SK-N-SH (cell line): ENCODE measurements around the gene NODAL. TPM values are rescaled to one million over a fixed set of nuclear protein-coding genes. Genes with fewer than 3 reads are reported as not detected.

Experiments
- CTCF ChIA-PET: fragments of 300-600, 350-600 bp; formaldehyde crosslinking; extraction: SDS; loops from one replicate; lab custom pipeline; 2021; lab: Yijun Ruan, JAX
- POLR2A ChIA-PET: fragments of 350-600 bp; sonication (Branson Sonifier 250); formaldehyde crosslinking; extraction: SDS; loops from one replicate; lab custom pipeline; 2020; ENCODE audit warnings: antibody characterized with exemption, inconsistent platforms; lab: Yijun Ruan, JAX
- DNase-seq: peaks from one replicate; pipeline ENCODE4 v3.0.0; 2012
- H2AFZ ChIP-seq: fragments of 200-600 bp; sonication (generic); 2 replicates; pipeline ENCODE4 v1.8.1; 2016; ENCODE audit warnings: antibody characterized with exemption, mild to moderate bottlenecking, low read depth
- H3F3A ChIP-seq: fragments of 200-600 bp; sonication (generic); replicated peaks from 2 replicates; pipeline ENCODE3; 2016; ENCODE audit warnings: antibody characterized with exemption, mild to moderate bottlenecking; ENCODE audit not compliant: insufficient read depth
- H3K27ac ChIP-seq, 2 experiments: fragments of 200-500 bp in 1 of 2; fragments of 200-600 bp in 1 of 2; sonication (Bioruptor generic) in 1 of 2; sonication (generic), shearing (Covaris generic) in 1 of 2; 2 replicates each; pipeline versions ENCODE4 v1.5.1 to v1.6.1; 2014 to 2016; ENCODE audit warnings: low read depth in 2 of 2, inconsistent platforms in 1 of 2, low read length in 1 of 2, mild to moderate bottlenecking in 1 of 2, mixed read lengths in 1 of 2
- H3K27me3 ChIP-seq: fragments of 200-600 bp; sonication (generic), shearing (Covaris generic); 2 replicates; pipeline ENCODE4 v1.6.1; 2016; ENCODE audit warnings: mixed run types; ENCODE audit not compliant: insufficient read depth
- H3K36me3 ChIP-seq, 2 experiments: fragments of 200-500 bp in 1 of 2; fragments of 200-600 bp in 1 of 2; sonication (Bioruptor generic) in 1 of 2; sonication (generic) in 1 of 2; replicated peaks in 1 of 2; 2 replicates each; pipeline versions ENCODE3 to v1.5.1; 2014 to 2016; ENCODE audit warnings: low read length in 1 of 2, mild to moderate bottlenecking in 1 of 2; ENCODE audit not compliant: insufficient read depth in 2 of 2, control insufficient read depth in 1 of 2
- H3K4me1 ChIP-seq, 2 experiments: fragments of 200-500 bp in 1 of 2; fragments of 200-600 bp in 1 of 2; sonication (Bioruptor generic) in 1 of 2; sonication (generic), shearing (Covaris generic) in 1 of 2; 2 replicates each; pipeline versions ENCODE4 v1.5.1 to v1.6.1; 2014 to 2016; ENCODE audit warnings: low read depth in 1 of 2, low read length in 1 of 2, mixed run types in 1 of 2; ENCODE audit not compliant: insufficient read depth in 2 of 2, control insufficient read depth in 1 of 2
- H3K4me2 ChIP-seq: fragments of 200-600 bp; sonication (generic), shearing (Covaris generic); 2 replicates; pipeline ENCODE4 v1.6.1; 2017; ENCODE audit warnings: mixed run types
- H3K4me3 ChIP-seq, 2 experiments: fragments of 200-500 bp in 1 of 2; fragments of 200-600 bp in 1 of 2; sonication (Bioruptor generic) in 1 of 2; sonication (generic), shearing (Covaris generic) in 1 of 2; 2 replicates each; pipeline versions ENCODE4 v1.5.1 to v1.8.1; 2014 to 2016; ENCODE audit warnings: low read depth in 2 of 2, inconsistent platforms in 1 of 2, low read length in 1 of 2, mild to moderate bottlenecking in 1 of 2, mixed read lengths in 1 of 2, moderate library complexity in 1 of 2
- H3K79me2 ChIP-seq: fragments of 200-600 bp; sonication (generic); 2 replicates; pipeline ENCODE4 v1.8.1; 2017; ENCODE audit warnings: mild to moderate bottlenecking; ENCODE audit not compliant: insufficient read depth
- H3K9ac ChIP-seq: fragments of 200-600 bp; sonication (generic); 2 replicates; pipeline ENCODE4 v1.6.1; 2017; ENCODE audit warnings: mixed run types
- H3K9me2 ChIP-seq: fragments of 200-600 bp; sonication (generic); 2 replicates; pipeline ENCODE4 v1.6.1; 2017; ENCODE audit warnings: mixed run types
- H3K9me3 ChIP-seq: fragments of 200-600 bp; sonication (generic); 2 replicates; pipeline ENCODE4 v1.6.1; 2017; ENCODE audit warnings: mixed run types, mild to moderate bottlenecking, moderate library complexity
- H4K20me1 ChIP-seq: fragments of 200-600 bp; sonication (generic); 2 replicates; pipeline ENCODE4 v1.6.1; 2017; ENCODE audit warnings: mild to moderate bottlenecking, mixed run types; ENCODE audit not compliant: insufficient read depth
- ELF1 ChIP-seq: IDR thresholded peaks from 2 replicates; pipeline ENCODE4 v1.4.0; 2012
- IRF3 ChIP-seq: fragments of 150-350 bp; IDR thresholded peaks from 2 replicates; pipeline ENCODE4 v1.6.1; 2016; ENCODE audit warnings: mild to moderate bottlenecking, low read depth, low read length
- MEF2A ChIP-seq: IDR thresholded peaks from 2 replicates; pipeline ENCODE4 v1.4.0; 2012; ENCODE audit warnings: low read depth, borderline replicate concordance
- MXI1 ChIP-seq: IDR thresholded peaks from 2 replicates; pipeline ENCODE4 v1.6.1; 2012; ENCODE audit warnings: mild to moderate bottlenecking, low read depth, low read length, improper control_type of control experiment
- RFX5 ChIP-seq: IDR thresholded peaks from 2 replicates; pipeline ENCODE4 v1.6.1; 2012; ENCODE audit warnings: mild to moderate bottlenecking, improper control_type of control experiment, low read length
- TAF1 ChIP-seq: IDR thresholded peaks from 2 replicates; pipeline ENCODE4 v1.6.1; 2012; ENCODE audit warnings: low read depth, mild to moderate bottlenecking, low read length, moderate library complexity, borderline replicate concordance
- TCF12 ChIP-seq: IDR thresholded peaks from 2 replicates; pipeline ENCODE4 v1.4.0; 2012
- USF1 ChIP-seq: IDR thresholded peaks from 2 replicates; pipeline ENCODE4 v1.4.0; 2012; ENCODE audit warnings: low read depth, borderline replicate concordance
- USF2 ChIP-seq: fragments of 150-350 bp; IDR thresholded peaks from 2 replicates; pipeline ENCODE4 v1.6.1; 2017; ENCODE audit warnings: antibody characterized with exemption, low read length, low read depth, borderline replicate concordance
- WGBS: methylation state at CpG from one replicate; pipeline ENCODE4 v1.1.6; 2017; ENCODE audit warnings: low lambda C conversion rate; 5-methylcytosine and 5-hydroxymethylcytosine counted together
- polyA plus RNA-seq, 3 experiments: library from polyadenylated mRNA; depleted of rRNA; stranded (reverse); fragments of >200 nt; gene quantifications; 2 replicates each; pipeline ENCODE4 v1.2.3, GENCODE V29; 2012

Gene NODAL
- polyA plus RNA-seq, 1 of the 3 experiments (the other 2 are of a cell fraction) = not detected

- H3K9me2 ChIP-seq = no peaks in the 10 kb centered on the region
- 83% methylated on average over 1 of the region's 1 CpG for WGBS
- H3K4me1 ChIP-seq = peaks cover 7 to 11% of the 10 kb centered on the region in 2 experiments
- H3K4me3 ChIP-seq = no peak overlapping the region
- peak overlapping the region; percentile 3 to 18; a peak in 2 of 4 replicates for H3K27ac ChIP-seq
- ChIA-PET CTCF (interaction anchor here (1.1 kb wide), 1 partner anchor 51 kb away, joined by 3 read pairs; no protein-coding TSS in a partner anchor), POLR2A (no interaction called here)
- H3K36me3 ChIP-seq = peaks cover 4 to 19% of the 10 kb centered on the region in 2 experiments
- H2AFZ ChIP-seq = no peak overlapping the region
- peaks cover 95% of the 10 kb centered on the region for H3K79me2 ChIP-seq
- peaks cover 9% of the 10 kb centered on the region for H3F3A ChIP-seq
- peaks cover 84% of the 10 kb centered on the region for H4K20me1 ChIP-seq
- no peak for TF ChIP-seq RFX5
- TF ChIP-seq TCF12 = 0 out of 2 replicates have a peak, but pooled peaks have one; percentile 16
- TF ChIP-seq USF1 = no peak
- H3K4me2 ChIP-seq = no peak overlapping the region
- no peak for DNase-seq
- no peaks in the 10 kb centered on the region for H3K9me3 ChIP-seq
- H3K9ac ChIP-seq = no peak overlapping the region
- H3K27me3 ChIP-seq = no peaks in the 10 kb centered on the region
Observed at GRCh38 chr10:70410608-70411007, 30.9 kb downstream of the NODAL start.

GRCh38 chr10:70409772-70410171 is 31.7 kb downstream of the NODAL start:
- Histone ChIP-seq H3K9me3 (no peaks in the 10 kb centered on the region), H4K20me1 (peaks cover 84% of the 10 kb centered on the region), H3K27ac (no peak overlapping the region), H3K4me1 (peaks cover 7 to 18% of the 10 kb centered on the region in 2 experiments), H3K27me3 (no peaks in the 10 kb centered on the region), H3K4me3 (no peak overlapping the region), H3K9me2 (no peaks in the 10 kb centered on the region), H3K4me2 (no peak overlapping the region), H3K36me3 (peaks cover 4 to 13% of the 10 kb centered on the region in 2 experiments), H3K9ac (no peak overlapping the region), H2AFZ (no peak overlapping the region), H3K79me2 (peaks cover 95% of the 10 kb centered on the region), H3F3A (peaks cover 9% of the 10 kb centered on the region)
- no peak for TF ChIP-seq IRF3
- no peak for TF ChIP-seq TAF1
- no peak for TF ChIP-seq MXI1
- no peak for TF ChIP-seq MEF2A
- TF ChIP-seq ELF1 = no peak
- TF ChIP-seq USF2 = no peak
- WGBS = 93% methylated on average over 3 of the region's 3 CpGs
- POLR2A ChIA-PET = no interaction called here
- no peak for DNase-seq
- CTCF ChIA-PET = interaction anchor here (1.1 kb wide), 1 partner anchor 52 kb away, joined by 3 read pairs; no protein-coding TSS in a partner anchor
